AG09319 (cell line): ENCODE measurements around the gene MDGA2.

Source experiments
- DNase-seq: peaks from one replicate; pipeline ENCODE4 v3.0.0-alpha.2; 2010; ENCODE audit warnings: low read depth; ENCODE audit errors: extremely low read depth
- TF ChIP-seq, protein P1 (sequence below): IDR thresholded peaks from 2 replicates; pipeline ENCODE4 v1.5.1; 2011; ENCODE audit warnings: low read depth, mild to moderate bottlenecking, inconsistent platforms, low read length, moderate library complexity

The MDGA2 gene

DNA sequence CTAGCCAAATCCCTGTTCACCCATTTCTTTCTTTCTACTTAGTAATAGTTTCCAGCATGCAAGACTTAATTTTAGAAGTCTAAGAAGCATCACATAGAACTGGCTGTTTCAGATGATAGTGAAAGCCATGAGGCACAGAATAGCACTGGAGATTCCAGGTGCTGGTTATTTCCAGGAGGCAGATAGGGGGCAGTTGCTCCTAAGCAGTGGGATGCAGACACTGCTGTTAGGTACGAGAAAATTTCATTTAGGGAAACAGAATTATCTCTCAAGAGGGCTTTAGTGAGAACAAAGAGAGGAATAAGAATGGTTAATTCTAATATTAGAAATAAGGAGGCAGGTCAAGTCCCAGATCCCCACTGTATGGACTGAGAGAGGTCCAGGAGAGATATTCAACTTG, 3.6 kb upstream of the MDGA2 start:
- TF ChIP-seq, protein P1, sequence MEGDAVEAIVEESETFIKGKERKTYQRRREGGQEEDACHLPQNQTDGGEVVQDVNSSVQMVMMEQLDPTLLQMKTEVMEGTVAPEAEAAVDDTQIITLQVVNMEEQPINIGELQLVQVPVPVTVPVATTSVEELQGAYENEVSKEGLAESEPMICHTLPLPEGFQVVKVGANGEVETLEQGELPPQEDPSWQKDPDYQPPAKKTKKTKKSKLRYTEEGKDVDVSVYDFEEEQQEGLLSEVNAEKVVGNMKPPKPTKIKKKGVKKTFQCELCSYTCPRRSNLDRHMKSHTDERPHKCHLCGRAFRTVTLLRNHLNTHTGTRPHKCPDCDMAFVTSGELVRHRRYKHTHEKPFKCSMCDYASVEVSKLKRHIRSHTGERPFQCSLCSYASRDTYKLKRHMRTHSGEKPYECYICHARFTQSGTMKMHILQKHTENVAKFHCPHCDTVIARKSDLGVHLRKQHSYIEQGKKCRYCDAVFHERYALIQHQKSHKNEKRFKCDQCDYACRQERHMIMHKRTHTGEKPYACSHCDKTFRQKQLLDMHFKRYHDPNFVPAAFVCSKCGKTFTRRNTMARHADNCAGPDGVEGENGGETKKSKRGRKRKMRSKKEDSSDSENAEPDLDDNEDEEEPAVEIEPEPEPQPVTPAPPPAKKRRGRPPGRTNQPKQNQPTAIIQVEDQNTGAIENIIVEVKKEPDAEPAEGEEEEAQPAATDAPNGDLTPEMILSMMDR: no peak
- DNase-seq: no peak

GRCh38 chr14:47678157-47678556, 2.8 kb upstream of the MDGA2 start:
- no peak for DNase-seq
- TF ChIP-seq, protein P1: no peak

DNA sequence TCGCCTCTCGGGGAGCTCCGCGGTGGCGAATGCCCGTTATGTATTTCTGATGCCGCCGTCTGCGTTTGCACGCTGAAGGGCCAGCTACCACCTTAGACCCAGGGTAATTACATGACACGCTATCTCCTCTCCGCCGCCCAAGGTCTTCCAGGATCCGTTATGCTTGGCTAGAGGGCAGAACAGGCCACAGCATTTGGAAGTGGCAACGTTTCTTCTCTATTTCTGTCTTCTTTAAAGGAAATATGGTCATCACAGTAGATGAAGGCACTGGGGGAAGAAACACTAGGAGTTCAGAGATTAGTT, 861 bp upstream of the MDGA2 start:
- DNase-seq: no peak
- TF ChIP-seq, protein P1: no peak

DNA sequence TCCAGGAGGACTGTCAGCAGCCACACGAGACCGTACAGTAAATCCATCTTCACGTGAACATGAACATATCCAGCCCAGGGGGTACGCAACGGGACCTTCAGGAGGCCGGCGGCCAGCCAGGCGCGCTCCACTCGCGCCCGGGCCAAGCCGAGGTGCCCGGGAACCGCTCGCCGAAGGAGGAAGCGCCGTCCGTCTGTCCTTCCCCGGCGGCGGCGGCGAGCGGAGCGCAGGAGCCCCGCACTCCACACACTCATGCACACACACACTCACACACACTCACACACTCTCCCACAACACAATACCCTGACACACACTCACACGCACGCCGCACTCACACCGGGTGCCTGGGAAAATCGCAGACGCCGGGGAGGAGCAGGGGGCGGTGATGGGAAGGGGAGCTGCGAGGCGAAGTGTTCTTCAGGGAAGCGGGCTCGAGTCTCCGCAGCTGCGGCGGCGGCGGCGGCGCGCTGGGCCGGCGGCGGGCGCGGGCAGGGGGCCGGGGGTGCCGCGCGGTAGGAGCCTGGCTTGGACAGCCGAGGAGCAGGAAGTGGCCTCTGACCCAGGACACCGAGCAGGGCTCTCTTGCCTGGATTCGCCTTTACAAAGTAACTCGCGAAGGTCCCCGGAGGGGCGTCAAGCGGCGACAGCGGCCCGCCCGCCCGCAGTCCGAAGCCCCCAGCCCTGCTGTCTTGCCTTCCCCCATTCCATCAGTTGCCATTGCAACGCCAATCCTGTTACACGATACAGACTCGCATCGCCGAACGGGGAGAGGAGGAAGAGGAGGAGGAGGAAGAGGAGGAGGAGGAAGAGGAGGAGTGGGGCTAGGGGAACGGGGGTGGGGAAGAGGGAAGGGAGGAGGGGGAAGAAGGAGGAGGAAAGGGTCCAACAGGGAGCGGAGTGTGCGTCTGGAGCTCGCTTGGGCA, 601 bp downstream of the MDGA2 start:
- no peak for DNase-seq
- TF ChIP-seq, protein P1: no peak

DNA sequence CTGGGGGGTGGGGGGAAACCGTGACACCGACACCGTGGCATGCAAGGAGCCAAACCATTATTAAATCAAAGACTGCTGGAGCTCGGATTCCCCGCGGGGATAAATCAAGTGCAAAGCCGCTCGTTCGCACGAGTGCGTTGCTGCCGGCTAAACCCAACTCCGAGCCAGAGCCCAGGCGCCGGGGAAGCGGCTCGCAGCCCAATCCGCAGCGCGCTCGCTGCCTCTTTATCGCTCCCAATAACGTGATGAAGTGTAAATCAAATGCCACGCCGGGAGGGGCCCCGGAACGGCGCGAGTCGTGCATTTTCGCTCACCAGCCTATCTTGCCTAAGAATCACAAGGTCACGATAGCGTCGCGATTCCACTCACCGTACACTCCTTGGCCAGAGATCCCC, 1.3 kb downstream of the MDGA2 start:
- TF ChIP-seq, protein P1: no peak
- no peak for DNase-seq

DNA sequence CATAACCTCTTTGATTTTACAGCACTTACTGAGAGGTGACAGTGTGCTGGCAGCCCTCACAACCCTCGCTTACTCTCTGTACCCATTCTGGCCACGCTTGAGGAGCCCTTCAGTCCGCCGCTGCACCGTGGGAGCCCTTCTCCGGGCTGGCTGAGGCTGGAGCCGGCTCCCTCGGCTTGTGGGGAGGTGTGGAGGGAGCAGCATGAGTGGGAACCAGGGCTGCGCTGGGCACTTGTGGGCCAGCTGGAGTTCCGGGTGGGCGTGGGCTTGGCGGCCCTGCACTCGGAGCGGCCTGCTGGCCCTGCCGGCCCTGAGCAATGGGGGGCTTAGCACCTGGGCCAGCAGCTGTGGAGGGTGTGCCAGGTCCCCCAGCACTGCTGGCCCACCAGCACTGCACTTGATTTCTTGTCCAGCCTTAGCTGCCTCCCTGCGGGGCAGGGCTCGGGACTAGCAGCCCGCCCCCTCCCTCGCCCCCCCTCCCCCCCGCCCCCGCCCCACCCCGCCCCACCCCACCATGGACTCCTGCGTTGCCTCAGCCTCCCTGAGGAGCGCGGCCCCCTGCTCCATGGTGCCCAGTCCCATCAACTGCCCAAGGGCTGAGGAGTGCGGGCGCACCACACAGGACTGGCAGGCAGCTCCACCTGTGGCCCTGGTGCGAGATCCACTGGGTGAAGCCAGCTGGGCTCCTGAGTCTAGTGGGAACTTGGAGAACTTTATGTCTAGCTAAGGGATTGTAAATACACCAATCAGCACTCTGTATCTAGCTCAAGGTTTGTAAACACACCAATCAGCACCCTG, 9.9 kb downstream of the MDGA2 start:
- TF ChIP-seq, protein P1: no peak

GRCh38 chr14:47662466-47662865, 12.9 kb downstream of the MDGA2 start:
- DNase-seq: no peak
- TF ChIP-seq, protein P1: no peak

More for the DNA sequence above, 9.9 kb downstream of the MDGA2 start:
- no peak for DNase-seq
